GM12874 (cell line): ENCODE data around the gene ZIK1.

ENCODE experiments used
- TF ChIP-seq, protein P1 (sequence below): IDR thresholded peaks from 2 replicates; pipeline ENCODE4 v1.5.1; 2011; ENCODE audit warnings: low read depth, mild to moderate bottlenecking, control low read depth, low read length, moderate library complexity; ENCODE audit not compliant: insufficient read depth

Gene ZIK1

DNA sequence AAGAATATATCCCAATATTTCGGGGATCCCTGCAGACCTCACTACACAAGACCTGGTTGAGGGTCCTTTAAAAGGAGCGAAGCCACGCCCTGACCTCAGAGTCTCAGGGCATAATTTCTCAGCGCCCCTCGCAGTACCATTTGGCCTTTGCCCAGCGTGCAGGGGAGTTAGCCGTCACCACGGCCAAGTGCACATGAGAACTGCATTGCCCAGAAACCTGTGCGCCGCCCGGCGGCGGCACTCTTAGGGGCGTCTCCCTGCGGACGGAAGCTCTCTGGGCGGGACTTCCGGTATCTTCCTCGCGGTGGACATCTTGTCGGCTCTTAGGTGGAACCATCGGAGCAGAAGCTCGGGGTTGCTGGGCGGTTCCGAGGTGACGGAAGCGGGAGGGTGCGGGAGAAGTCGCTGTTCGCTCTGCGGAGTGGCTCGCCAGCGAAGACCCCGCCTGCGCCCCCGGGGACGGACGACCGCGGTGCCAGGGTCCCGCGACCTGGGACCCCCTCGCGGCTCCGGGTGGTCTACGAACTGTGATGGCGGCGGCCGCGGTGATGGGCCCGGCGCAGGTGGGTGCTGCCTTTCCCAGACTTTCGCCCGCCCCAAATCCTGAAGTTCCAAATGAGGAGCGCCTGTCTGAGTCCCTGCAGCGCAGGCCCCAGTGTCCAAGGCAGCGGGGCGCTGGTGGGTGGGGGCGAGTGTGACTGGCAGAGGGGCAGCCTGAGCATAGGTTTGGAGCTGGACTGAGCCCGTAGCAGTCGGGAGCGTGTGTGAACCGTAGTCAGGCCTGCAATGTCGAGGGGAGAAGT, 30.2 kb downstream of the ZIK1 start, which contains the start of gene ZNF134:
Gene ZNF134 (plus strand): TSS at position 302 of the 803 bp plus-strand sequence. CDS start 5,227 bp downstream, outside the sequence.
- TF ChIP-seq, protein P1, sequence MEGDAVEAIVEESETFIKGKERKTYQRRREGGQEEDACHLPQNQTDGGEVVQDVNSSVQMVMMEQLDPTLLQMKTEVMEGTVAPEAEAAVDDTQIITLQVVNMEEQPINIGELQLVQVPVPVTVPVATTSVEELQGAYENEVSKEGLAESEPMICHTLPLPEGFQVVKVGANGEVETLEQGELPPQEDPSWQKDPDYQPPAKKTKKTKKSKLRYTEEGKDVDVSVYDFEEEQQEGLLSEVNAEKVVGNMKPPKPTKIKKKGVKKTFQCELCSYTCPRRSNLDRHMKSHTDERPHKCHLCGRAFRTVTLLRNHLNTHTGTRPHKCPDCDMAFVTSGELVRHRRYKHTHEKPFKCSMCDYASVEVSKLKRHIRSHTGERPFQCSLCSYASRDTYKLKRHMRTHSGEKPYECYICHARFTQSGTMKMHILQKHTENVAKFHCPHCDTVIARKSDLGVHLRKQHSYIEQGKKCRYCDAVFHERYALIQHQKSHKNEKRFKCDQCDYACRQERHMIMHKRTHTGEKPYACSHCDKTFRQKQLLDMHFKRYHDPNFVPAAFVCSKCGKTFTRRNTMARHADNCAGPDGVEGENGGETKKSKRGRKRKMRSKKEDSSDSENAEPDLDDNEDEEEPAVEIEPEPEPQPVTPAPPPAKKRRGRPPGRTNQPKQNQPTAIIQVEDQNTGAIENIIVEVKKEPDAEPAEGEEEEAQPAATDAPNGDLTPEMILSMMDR, result no peak

DNA sequence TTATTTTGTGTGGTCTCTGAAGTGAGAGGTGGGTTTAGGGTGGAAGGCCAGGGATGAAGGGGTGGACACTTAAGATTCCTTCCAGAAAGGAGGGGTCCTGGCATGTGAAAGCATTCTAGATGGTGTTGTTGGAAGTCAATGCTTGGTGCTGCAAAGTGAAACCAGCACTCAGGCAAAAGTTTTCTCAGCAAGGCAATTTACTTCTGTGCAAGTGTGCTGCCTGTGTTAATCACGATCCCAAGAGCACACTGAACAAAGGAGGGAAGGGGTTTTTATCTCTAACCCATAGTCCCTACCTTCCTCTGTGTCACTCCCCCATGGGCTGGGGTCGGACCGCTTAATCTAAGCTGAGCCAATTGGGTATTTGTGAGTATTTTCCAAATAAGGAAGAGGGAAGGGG, 31.4 kb downstream of the ZIK1 start:
- TF ChIP-seq, protein P1, result no peak

DNA sequence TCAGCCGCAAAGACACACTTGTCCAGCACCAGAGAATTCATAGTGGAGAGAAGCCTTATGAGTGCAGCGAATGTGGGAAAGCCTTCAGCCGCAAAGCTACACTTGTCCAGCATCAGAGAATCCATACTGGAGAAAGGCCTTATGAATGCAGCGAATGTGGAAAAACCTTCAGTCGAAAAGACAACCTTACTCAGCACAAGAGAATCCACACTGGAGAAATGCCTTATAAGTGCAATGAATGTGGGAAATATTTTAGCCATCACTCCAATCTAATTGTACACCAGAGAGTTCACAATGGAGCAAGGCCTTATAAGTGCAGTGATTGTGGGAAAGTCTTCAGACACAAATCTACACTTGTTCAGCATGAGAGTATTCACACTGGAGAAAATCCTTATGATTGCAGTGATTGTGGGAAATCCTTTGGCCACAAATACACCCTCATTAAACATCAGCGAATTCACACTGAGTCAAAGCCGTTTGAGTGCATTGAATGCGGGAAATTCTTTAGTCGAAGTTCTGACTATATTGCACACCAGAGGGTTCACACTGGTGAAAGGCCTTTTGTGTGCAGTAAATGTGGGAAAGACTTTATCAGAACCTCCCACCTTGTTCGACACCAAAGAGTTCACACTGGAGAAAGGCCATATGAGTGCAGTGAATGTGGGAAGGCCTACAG, 36.9 kb downstream of the ZIK1 start:
- TF ChIP-seq, protein P1, result no peak

DNA sequence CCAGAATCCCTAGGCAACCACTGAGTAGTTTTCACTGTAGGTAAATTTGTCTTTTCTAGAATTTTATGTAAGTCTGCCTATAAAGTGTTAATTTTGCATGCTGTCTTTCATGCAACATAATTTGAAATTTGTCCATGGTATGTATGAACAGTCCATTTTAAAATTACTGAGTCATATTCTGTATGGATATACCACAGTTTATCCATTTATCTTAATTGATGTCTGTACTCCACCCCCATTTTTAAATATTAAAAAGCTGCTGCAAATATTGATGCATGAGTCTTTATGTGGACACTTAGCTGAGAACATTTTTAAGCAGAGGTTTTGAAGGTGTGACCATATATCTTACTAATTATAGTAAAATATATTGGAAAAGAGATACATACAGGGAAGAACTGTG, 39.1 kb downstream of the ZIK1 start:
- TF ChIP-seq, protein P1, result no peak

DNA sequence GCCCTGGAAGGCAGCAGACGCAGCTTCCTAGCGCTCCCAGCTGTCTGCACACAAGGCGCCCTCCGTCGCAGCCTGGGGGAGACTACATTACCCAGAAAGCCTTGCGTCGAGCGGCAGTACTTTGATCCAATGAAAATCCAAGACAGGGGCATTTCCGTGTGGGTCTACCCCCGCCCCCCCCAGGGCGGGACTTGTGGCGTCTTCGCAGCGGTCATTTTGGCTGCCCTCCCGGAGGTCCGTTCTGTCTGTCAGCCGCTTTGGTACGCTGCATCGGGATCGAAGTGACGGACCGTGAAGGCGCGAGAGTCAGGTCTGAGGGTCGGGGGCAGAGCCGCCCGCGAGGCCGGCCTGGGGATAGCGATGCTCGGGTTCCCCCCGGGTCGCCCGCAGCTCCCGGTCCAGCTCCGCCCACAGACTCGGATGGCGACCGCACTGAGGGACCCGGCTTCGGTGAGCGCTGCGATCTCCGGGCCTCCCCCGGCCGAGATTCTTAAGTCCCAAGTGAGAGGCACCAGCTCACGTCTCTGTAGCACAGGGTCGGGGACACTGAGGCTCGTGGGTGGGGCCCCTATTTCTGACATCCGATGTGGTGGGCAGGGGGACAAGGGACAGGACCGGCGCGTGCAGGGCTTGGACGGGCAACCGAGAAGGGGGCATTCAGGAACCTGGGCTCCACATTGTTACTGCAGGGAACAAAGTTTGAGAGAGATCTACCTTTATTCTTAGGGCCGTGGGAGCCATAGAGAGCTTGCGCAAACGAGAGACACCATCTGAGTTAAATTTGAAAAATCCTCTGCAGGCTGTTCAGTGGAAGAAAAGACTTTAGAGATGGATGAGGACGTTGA, 49.3 kb downstream of the ZIK1 start, which contains the start of gene ZNF211:
Gene ZNF211 (plus strand): TSS at position 182 of the 845 bp plus-strand sequence. CDS start 179 bp downstream, at position 361.
- TF ChIP-seq, protein P1, result no peak

DNA sequence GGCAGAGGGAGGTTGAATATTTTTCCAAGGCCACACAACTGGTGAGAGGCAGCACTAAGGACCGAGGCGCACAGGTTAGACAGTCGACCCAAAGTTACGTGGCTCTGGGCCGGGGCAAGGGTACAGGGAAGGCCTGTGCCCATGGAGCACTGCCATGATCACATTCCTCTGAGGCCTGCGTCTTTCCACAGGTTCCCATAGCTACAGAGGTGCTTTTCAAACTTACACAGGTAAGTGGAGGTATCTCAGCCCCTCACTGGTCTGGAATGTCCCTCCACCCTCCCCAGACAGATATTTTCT, 49.8 kb downstream of the ZIK1 start:
- TF ChIP-seq, protein P1, result no peak

DNA sequence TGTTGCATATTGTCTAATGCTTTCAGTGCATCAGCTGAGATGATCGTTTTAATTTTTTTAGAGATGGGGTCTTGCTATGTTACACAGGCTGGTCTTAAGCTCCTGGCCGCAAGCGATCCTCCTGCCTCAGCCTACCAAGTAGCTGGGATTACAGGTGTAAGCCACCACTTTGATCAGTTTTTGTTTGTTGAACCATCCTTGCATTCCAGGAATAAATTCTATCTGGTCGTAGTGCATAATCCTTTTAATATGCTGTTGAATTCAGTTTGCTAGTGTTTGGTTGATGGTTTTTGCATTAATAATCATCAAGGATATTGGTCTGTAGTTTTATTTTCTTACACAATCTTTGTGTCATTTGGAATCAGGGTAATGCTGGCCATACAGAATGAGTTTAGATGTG, 53.4 kb downstream of the ZIK1 start:
- TF ChIP-seq, protein P1, result no peak
